Body of pancreas (tissue), 4 donors: ENCODE measurements around the gene CYP2W1.
A peak's percentile ranks its signal among the peaks of the same experiment; 100 is the strongest.

Experiments used
- CTCF ChIP-seq, 7 experiments: fragments of 450-650 bp in 4 of 7; fragments of 200-600 bp in 3 of 7; sonication (generic) in 3 of 7; IDR thresholded peaks; one replicate each; pipeline ENCODE4 v1.5.1; 2016 to 2019; ENCODE audit warnings: antibody characterized with exemption in 7 of 7
- POLR2A ChIP-seq, 3 donors: fragments of 450-650 bp; IDR thresholded peaks; one replicate each; pipeline ENCODE4 v1.6.1; 2016; ENCODE audit warnings: antibody characterized with exemption in 3 of 3, mild to moderate bottlenecking in 2 of 3

GRCh38 chr7:1008733-1009363 is 25.9 kb downstream of the CYP2W1 start:
- TF ChIP-seq CTCF (IDR thresholded peaks at IDR 0.05) (peak in 1 of 7 experiments; percentile 22), POLR2A (IDR thresholded peaks at IDR 0.05) (no peak)
